COLO829 (cell line): Measurements from ENCODE around the gene ASB8.
"Not testable (repeated sequence)": the region's sequence is repeated elsewhere in the genome, so short reads cannot be mapped to it uniquely, and the experiment has no call there.

Experiments
- DNase-seq: peaks from one replicate; pipeline ENCODE4 v3.0.0; 2012; ENCODE audit warnings: low spot score

The ASB8 gene

DNA sequence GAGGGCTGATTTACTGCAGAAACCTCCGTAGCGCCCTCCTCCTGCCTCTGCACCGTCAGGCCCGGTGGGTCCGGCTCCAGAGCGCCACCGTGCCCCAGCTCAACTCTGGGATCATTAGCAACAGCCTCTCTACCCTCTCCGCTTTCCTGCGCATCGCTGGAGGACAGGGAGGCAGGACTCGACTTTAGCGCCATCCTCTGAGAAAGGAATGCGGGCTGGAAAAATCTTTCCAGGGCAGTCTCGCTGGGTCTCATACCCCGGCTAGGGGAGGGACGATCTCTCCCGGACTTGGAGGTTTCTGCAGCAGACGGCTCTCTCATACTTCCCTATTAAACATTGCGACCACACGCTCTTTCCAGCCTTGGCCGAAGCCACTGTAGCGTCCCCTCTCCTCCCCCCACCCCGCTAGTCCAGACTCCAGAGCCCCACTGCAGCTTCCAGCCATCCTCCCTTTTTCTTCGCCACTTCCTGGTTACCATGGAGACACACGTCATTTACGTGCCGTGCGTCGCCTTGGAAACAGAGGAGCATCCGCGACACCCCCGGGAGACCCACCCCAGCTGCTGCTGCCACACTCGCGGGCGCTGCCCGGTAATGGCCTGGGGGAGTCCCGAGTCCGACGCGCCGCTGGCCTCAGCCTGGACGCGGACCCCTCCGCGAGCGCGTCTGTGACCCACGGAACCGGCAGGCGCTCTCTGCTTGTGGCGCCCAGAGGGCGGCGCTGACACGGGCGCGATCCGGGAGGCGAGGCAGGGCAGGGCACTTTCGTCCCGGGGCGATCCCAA is 26.0 kb upstream of the ASB8 start, which contains the start of gene CCDC184:
Gene CCDC184, plus strand, starts transcription at position 554 of the 785 bp plus-strand sequence. CDS start 479 bp downstream, outside the sequence.
- DNase-seq: peak; percentile 45

DNA sequence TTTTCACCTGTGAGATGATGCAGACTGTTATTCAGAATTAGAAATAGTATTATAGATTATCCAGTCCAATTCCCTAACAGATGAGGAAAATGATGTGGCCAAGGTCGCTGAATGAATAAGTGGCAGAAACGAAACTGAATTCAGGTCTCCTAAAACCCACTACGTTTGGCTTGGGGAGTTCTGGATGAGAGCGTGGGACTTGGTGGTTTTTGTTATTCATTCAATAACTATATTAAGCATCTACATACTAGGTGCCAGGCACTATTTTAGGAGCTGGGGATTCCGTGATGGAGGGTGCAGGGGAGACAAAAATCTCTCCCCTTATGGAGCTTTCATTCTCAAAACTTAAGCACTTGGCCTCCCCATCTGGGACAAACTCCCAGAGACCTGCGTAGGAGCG is 25.3 kb upstream of the ASB8 start:
- DNase-seq: no peak

DNA sequence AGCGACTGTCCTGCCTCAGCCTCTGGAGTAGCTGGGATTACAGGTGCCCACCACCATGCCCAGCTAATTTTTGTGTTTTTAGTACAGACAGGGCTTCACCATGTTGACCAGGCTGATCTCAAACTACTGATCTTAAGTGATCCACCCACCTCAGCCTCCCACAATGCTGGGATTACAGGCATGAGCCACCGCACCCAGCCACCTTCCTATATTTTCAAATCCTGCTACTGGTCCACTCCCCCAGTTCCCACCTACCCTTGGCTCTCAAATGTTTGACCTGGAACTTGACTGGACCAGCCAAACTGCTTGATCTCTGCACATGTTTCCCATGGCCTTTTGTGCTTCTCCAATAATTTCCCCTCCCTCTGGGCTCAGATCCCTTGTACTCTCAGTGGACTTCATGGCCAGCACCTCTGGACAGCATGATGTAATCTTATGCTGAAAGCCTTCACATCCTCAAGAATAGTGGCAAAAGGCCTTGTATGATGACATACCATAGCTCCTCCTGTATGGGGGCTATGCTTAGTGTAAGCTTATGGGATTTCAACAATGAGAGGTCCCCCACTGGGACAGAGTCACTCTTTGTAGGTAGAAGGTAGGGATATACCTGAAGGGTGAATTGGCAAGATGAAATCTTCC is 23.7 kb upstream of the ASB8 start:
- no peak for DNase-seq

DNA sequence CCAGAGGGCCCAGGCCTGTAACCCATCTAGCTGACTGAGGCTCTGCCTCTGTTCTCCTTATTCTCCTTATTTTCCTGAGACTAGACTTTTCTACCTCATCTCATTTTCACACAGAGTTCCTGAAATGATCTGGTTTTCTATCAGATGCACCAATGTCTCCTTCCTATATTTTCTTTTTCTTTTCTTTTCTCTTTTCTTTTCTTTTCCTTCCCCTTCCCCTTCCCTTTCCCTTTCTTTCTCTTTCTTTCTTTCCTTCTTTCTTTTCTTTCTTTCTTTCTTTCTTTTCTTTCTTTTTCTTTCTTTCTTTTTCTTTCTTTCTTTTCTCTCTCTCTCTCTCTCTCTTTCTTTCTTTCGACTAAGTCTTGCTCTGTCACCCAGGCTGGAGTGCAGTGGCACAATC is 23.1 kb upstream of the ASB8 start:
- DNase-seq: no peak

DNA sequence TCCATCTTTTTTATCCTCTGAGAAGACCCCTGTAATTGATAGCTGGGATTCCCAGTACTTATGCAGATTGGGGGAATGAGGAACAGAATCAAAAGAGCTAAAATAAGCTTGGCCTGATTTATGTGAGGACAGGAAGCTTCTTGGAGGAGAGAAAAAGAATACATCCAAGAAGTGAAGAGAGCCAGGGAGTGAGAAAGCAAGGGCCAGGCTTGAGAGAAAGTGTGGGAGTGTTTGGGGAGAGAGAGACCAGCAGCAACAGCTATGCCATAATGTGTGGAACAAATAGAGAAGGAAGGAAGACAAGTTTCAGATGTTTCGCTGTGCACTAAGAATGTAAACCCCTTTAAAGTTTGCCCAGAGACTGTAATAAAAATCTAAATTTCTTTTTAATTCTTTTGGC is 22.2 kb upstream of the ASB8 start:
- DNase-seq: no peak

DNA sequence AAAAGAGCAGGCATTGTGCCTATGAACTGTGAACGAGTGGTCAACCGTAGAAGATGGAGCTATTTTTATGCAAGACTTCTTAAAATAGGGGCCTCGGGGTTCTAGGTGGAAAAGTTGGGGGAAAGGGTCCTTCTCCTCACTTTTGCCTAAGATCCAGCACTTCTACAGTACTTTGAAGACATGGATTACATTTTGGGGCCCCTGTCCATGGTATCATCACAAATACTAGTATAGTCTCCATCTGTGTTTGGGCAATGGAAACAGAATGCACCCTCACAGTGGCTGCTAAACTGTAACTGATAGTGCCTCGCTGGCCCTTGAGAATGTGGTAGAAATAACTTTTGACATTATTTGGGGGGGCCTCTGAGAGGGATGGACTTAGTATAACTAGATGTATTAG is 20.7 kb upstream of the ASB8 start:
- DNase-seq: no peak

DNA sequence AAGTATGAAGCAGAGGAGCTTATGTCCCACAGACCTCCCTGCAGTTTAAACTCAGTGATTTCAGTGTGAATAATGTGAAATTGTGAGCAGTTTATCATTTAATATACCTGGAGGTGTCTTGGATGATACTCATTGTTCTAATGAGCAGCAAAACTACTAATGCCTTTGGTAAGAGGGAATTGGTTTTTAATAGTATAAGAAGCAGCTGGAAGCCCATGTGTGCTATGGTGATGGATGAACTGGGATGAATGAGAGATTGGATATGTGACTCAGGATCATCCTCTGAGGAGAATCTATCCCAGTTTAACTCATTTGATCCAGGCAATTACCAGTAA is 19.1 kb upstream of the ASB8 start:
- no peak for DNase-seq

DNA sequence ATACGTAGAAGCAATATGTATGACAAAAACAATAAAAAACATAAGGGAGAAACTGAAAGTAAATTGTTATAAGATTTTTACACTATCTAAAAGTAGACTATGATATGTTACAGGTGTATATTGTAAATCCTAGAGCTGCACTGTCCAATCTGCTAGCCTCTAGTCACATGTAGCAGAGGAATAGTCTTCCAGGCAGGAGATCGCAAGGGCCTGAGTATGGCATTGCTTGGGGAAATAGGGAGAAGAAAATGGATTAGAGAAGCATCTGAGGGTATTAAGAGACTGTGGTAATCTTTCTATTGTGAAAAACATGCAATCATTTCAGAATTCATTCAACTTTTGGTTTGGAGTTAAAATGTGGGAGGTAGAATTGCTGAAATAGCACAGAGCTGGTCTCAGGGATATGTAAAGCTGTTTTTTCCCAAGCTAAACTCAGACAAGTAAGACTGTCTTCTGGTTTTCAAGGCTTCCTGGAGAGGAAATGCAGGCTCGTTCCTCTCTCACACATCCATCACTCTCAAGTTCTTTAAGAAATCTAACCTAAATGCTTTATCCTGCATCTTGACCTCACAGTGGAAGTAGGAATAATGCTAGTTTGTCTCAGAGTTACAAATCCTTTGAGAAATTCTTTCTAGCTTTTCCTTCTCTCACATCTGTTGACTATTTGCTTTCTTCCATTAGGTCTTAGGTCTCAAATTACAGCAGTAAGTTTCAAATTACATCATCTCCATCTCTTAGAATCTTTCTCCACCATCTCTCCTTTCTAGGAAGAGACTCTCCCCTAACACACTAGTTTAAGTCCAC is 18.5 kb upstream of the ASB8 start:
- DNase-seq: no peak

DNA sequence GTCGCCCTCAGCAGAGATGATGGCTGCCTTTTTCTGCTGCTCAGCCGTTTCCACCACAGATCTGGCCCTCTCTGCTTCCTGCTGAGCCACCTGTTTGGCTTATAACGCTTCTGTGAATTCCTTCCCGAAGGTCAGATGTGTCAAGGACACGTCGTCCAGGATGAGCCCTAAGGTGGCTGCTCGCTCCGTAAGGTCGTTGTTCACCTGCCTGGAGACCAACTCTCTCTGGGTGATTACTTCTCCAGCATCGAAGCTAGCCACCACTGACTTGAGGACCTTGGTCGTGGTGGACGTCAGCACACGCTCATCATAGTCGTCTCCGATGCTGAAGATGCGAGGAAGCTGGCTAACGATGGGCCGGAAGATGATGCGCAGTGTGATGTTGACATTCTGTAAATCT is 11.7 kb upstream of the ASB8 start:
- no peak for DNase-seq

DNA sequence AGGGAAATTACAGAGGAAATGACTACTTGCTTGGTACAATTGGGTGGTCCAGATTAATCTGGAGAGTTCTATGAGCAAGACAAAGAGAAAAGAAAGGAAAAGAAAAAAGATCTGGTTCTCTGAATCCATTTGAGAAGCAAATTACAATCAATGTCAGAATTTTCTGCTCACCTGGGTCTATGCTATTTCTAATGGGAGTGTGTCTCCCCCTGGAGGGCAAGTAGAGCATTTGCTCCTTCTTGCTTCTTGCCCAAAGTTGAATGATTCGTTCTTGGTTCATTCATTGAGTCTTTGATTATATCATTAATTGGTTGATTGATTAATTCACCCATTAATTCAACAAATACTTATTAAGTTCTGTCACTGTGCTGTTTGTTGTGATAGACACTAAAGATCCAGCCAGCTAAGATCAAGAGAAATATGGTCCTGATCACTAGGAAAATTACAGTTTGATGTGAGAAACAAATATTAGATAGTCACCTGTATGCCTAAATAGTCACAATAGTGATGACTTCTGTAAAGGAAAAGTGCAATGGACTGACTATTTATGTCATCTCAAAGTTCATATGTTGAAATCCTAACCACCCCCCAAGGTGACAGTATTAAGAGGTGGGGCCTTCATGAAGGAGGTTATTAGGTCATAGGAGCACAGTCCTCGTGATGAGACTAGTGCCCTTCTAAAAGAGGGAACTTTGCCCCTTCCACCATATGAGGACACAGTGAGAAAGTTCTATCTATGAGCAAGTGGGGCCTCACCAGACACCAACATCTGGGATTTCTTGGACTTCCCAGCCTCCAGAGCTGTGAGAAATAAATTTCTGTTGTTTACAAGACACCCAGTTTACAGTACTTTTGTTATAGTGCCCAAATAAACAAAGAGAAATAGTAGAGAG is 8.0 kb upstream of the ASB8 start:
- DNase-seq: peak; percentile 48

DNA sequence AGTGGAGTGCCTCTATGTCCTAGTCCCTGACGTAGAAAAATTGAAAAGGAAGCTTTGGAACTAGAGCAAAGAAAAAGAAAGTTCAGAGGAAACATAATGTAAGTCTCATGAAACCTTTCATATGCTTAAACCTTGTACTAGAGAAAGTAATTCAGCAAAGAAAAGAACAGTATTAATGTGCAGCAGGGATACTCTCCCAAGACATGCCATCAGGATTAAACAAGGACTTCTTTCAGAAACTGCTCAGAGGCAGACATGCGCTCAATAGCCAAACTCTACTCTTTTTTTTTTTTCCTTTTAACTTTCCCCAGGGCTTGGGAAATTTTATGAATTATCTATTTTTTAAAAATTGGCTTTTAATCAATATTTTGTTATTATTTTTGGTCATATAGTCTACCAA is 7.1 kb upstream of the ASB8 start:
- DNase-seq: peak; percentile 57

DNA sequence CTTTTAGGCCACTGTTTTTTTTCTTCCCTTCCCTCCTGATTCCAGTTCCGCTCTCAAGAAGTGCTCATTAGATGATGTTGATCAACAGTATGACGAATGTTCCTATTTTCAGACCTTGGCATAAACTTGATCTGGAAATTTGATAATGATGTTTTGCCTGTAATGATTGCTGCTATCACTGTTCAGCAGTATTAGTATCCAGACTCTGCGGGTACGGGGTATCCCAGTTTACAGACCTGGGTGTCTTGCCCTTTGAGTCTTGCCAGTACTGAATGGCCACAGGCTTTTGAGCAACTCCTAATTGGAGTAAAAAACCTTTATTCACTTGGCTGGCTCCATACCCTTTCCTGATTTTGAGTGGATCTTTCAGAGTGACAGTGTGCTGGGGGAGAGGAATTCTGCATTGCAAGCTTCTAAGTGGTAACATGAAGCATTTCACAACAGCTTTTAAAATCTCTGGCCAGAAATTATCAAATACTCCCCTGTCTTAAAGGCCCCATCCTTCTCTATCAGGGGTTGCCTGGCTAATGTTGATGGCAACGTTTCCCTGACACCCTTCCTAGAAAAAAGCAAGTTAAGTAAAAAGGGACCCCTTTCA is 5.9 kb upstream of the ASB8 start:
- no peak for DNase-seq

DNA sequence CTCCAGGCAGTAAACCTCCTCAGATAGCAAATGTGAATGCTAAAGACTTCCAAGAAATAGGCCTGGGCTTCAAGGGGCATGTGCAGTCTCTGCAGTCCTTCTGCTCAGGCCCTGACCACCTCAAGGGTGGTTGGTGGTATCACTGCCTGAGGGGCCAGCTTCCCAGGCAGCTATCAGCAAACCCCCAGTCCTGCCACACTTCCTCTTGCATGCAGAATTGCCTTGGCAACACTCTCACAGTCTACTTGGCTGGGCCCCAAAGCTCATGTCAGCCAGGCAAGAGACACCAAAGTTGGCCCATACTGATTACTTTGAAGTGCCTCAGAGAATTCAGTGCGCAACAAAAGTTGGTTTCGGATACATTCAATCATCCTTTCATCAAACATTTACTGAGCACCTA is 3.5 kb upstream of the ASB8 start:
- DNase-seq: no peak

DNA sequence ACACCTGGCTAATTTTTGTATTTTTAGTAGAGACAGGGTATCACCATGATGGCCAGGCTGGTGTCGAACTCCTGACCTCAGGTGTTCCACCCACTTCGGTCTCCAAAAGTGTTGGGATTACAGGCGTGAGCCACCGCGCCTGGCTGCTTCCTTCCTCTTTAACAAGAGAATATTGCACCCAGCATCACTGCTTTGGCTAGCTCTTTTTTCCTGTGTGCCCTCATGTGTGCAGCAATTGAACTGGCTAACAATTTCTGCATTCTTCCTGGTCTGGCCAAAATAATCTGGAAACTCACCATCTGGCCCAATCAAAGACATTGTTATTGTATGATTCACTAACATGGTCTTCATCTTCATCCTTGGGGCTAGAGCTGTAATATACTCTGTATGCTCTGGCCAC is 2.7 kb upstream of the ASB8 start:
- no peak for DNase-seq

DNA sequence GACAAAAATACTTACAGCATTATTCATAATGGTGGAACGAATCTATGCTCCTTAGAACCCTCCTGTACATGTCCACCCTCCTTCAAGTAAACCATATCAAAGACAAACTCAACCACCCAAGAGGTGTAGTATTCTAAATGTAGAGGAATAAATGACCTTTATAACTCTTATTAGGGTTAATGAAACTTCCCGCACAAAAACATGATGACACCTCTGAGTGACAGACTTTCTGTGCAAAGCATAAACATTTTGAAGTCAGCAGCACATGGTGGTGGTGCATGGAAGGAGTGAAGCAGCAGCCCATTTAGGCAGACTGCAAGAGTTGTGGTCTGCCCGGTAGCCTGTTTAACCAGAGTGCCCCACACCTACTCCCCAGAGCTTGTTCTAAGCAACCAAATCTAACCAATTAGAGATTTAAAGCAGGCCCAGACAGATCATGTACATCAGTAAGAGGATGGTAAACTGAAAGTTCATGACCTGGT is 615 bp upstream of the ASB8 start:
- no peak for DNase-seq

DNA sequence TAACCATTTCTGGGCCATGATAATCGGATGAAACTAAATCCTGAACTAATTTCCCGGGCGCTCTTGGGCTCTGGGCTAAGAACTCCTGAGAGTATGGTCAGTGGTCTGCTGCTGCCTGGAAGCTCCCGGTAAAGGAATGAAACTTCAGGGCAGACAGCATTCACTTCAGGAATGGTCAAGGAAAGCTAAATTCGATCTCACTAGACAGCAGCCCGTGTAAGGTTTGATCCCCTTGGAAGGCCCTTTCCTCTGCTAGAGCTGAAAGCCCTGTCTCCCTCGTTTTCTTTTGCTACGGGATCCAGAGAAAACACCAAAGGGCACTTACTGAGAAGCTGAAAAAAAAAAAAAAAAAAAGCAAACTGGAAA is 680 bp downstream of the ASB8 start:
- no peak for DNase-seq

DNA sequence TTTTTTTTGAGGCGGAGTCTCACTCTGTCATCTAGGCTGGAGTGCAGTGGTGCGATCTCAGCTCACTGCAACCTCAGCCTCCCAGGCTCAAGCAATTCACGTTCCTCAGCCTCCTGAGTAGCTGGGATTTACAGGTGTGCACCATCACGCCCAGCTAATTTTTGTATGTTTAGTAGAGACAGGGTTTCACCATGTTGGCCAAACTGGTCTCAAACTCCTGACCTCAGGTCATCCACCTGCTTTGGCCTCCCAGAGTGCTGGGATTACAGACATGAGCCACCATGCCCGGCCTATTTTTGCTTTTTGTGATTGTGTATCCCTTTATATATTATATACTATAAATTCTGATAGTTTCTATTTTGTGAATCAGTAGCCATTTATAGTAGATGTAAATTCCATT is 1.5 kb downstream of the ASB8 start:
- DNase-seq: not testable (repeated sequence)

DNA sequence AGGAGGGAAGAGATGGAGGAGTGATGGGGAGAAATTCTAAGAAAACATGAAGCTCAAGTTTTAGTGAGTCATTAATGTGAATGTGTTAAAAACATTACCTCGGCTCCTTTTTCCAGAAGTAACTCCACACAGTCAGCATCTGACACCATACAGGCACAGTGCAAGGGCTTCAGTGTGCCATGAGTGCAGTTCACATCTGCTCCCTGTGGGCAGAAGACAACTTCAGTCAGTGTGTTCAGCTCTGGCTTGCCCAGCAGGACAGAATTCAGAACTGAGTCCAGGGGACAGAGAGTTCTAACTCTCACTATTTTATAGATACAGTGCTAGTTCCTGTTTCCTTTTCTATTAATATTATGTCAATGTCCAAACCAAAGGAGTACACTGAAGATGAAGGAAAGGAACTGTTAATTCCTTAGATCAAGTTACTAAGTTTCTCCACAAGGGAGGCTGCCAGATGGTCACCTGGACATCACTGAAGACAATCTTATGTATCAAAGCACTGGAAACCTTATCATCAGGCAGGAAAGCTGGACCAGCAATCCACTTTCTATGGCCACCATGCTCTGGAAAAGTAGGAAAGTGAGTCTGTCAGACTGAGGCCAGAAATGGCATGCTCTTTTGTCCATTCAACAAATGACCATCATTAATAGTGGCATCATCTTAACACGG is 6.1 kb downstream of the ASB8 start:
- DNase-seq: no peak

DNA sequence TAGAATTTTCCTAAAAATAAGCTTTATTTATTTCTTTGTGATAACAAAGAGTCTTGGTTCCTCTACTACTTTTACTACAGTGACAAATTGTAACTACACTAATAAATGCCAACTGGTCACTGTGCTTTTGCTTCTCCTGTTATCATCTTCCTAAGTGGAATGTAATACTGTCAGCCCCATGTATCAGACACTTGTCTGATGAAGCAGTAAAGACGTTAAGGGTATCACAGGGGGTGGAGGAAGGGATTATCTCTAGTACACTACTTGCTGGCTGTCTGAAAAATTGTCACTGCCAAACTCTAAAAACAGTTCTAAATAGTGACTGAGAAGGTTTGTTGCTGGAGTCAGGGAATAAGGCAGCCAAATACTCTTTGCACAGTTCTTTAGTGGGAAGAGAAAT is 11.3 kb downstream of the ASB8 start:
- no peak for DNase-seq

DNA sequence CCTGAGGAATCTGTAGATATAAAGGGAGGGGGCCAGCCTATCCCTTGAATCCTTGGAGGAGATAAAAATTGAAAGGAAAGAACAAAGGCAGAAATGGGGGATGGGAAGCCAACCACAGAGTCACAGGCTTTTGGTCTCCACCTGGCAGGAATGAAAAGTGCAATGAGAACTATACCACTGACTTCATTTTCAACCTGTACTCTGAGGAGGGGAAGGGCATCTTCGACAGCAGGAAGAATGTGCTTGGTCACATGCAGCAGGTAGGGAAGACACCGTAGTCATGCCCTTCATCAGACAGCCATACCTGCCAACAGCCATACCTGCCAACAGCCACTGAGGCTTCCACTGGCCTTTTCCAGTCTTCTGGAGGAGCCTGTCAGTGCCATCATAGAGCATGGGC is 13.4 kb downstream of the ASB8 start:
- no peak for DNase-seq
